HG02588 (cell line): ENCODE results near the gene PPM1E.
"Not testable (repeated sequence)": the region's sequence is repeated elsewhere in the genome, so short reads cannot be mapped to it uniquely, and the experiment has no call there.

Experiments
- ATAC-seq: cut with Tn5 transposase; IDR thresholded peaks from one replicate; pipeline ENCODE4 v1.9.1; 2021; ENCODE audit warnings: mild to moderate bottlenecking, moderate library complexity; ENCODE audit not compliant: unreplicated experiment

Gene PPM1E

GRCh38 chr17:58944166-58944565 is 188.5 kb downstream of the PPM1E start:
- no peak for ATAC-seq

- no peak for ATAC-seq
Measured at GRCh38 chr17:58947411-58947810, 191.8 kb downstream of the PPM1E start.

- ATAC-seq, result no peak
Measured at GRCh38 chr17:58947824-58948223, 192.2 kb downstream of the PPM1E start.

GRCh38 chr17:58954358-58954757 is 198.7 kb downstream of the PPM1E start:
- not testable (repeated sequence) for ATAC-seq

GRCh38 chr17:58956997-58957724 is 201.5 kb downstream of the PPM1E start:
- ATAC-seq, result no peak

GRCh38 chr17:58957725-58958073 is 202.0 kb downstream of the PPM1E start:
- ATAC-seq, result not testable (repeated sequence)

GRCh38 chr17:58960068-58960467 is 204.4 kb downstream of the PPM1E start:
- no peak for ATAC-seq

- ATAC-seq, result no peak
Measured at GRCh38 chr17:58965221-58965620, 209.6 kb downstream of the PPM1E start.

GRCh38 chr17:58966208-58966607 is 210.6 kb downstream of the PPM1E start:
- ATAC-seq, result no peak

- ATAC-seq, result no peak
Measured at GRCh38 chr17:58968426-58969061, 212.9 kb downstream of the PPM1E start.

GRCh38 chr17:58969156-58969555 is 213.5 kb downstream of the PPM1E start:
- no peak for ATAC-seq

GRCh38 chr17:58969612-58970011 is 214.0 kb downstream of the PPM1E start:
- ATAC-seq, result no peak

GRCh38 chr17:58970609-58971450 is 215.2 kb downstream of the PPM1E start:
- no peak for ATAC-seq

GRCh38 chr17:58974354-58974753 is 218.7 kb downstream of the PPM1E start:
- no peak for ATAC-seq

- no peak for ATAC-seq
Measured at GRCh38 chr17:58976541-58976940, 220.9 kb downstream of the PPM1E start.

GRCh38 chr17:58980706-58981481 is 225.2 kb downstream of the PPM1E start:
- no peak for ATAC-seq

- ATAC-seq, result no peak
Measured at GRCh38 chr17:58982626-58983025, 227.0 kb downstream of the PPM1E start.

- ATAC-seq, result no peak
Measured at GRCh38 chr17:58985367-58985766, 229.7 kb downstream of the PPM1E start.

GRCh38 chr17:58985971-58986370 is 230.3 kb downstream of the PPM1E start:
- no peak for ATAC-seq

GRCh38 chr17:58989629-58990028 is 234.0 kb downstream of the PPM1E start:
- ATAC-seq, result no peak

- no peak for ATAC-seq
Measured at GRCh38 chr17:58991718-58992331, 236.2 kb downstream of the PPM1E start.
